GM12872 (cell line): Measurements from ENCODE around the gene ZBTB12.

Experiments used
- TF ChIP-seq, protein P1 (sequence below): IDR thresholded peaks from 3 replicates; pipeline ENCODE4 v1.5.1; 2011; ENCODE audit warnings: low read depth, mild to moderate bottlenecking, low read length, moderate library complexity; ENCODE audit not compliant: insufficient read depth

The ZBTB12 gene

DNA sequence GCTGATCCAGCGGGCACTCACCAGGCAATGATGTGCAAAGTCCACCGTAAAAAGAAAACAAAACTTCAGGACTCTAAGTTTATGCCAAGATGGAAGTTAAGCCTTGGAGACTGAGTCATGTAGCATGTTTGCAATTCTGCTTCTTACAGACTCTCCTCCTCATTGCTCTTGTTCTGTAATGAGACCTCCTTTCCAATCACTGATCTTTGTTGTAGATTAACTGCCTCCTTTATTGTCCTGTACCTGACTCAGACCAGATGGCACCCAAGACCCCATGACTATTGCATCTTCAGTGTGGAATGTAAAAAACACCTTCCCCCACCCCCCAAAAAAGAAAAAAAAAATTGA, 50.4 kb downstream of the ZBTB12 start:
- TF ChIP-seq, protein P1, sequence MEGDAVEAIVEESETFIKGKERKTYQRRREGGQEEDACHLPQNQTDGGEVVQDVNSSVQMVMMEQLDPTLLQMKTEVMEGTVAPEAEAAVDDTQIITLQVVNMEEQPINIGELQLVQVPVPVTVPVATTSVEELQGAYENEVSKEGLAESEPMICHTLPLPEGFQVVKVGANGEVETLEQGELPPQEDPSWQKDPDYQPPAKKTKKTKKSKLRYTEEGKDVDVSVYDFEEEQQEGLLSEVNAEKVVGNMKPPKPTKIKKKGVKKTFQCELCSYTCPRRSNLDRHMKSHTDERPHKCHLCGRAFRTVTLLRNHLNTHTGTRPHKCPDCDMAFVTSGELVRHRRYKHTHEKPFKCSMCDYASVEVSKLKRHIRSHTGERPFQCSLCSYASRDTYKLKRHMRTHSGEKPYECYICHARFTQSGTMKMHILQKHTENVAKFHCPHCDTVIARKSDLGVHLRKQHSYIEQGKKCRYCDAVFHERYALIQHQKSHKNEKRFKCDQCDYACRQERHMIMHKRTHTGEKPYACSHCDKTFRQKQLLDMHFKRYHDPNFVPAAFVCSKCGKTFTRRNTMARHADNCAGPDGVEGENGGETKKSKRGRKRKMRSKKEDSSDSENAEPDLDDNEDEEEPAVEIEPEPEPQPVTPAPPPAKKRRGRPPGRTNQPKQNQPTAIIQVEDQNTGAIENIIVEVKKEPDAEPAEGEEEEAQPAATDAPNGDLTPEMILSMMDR = no peak

DNA sequence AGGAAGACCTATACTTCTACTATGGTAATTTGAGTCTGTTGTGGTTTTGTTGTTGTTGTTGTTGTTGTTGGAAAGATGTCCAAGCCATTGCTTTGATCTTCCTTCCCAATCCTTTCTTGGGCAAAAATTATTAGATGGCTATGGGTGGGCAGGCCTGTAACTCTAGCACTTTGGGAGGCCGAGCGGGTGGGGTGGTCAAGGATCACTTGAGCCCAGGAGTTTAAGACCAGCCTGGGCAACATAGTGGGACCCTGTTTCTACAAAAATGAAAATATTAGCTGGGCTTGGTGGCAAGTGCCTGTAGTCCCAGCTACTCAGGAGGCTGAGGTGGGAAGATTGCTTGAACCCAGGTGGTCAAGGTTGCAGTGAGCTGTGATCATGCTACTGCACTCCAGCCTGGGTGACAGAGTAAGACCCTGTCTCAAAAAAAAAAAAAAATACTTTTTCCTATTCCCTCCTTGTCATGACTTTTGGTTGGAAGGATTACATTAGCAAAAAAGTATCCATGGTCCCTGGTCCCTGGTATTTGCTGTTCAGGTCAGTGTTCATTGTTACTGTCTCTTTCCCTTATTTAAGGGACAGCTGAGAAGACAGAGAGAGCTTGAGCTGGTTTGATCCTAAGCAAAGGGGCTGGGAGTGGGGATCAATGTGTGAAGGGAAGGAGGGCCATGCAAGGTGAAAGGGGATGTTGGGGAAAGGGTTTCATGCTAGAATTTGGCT, 51.0 kb downstream of the ZBTB12 start:
- TF ChIP-seq, protein P1 = no peak
